Melanocyte of skin (primary cell): ENCODE data around the gene CAMKK1. TPM values are rescaled to one million over a fixed set of nuclear protein-coding genes. Genes with fewer than 3 reads are reported as not detected.

Experiments
- total RNA-seq, 2 donors: library from RNA; depleted of rRNA; stranded (reverse); fragments of >200 nt; gene quantifications; 2 replicates each; pipeline ENCODE4 v1.2.3, GENCODE V29; 2012

Gene CAMKK1
- total RNA-seq, result 1 to 10 TPM; 1.4 to 3.0 TPM

DNA sequence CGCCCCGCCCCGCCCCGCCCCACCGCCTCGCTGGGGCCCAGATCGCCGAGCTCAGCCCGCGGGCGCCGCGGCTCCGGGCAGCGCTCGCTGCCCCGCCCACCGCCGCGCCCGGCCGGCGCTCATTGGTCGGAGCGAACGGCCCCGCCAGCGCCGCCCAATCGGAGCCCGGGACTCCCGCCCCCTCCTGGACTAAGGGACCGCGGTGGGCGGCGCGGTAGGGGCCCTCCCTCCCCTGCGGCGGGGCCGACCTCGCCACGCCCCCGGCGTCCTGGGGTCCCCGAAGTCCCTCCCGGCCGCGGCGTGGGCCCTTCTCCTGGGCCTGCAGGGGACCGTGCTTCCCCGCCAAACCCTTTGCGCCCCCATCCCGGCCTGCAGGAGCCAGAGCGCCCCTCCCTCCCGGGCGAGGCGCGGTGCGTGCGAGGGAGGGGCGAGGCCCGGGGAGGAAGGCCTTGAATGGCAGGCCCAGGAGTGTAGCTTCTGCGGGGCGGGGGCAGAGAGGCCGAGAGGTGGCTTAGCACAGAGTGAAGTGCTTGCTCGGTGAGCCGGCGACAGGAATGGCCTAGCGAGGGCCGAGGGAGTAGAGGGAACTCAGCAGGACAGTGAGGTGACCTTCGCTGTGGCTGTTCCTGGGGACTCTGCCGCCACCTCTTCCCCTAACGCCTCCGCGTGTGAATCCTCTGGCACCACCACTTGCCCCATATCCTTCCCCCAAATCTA, at the start of gene CAMKK1:
CAMKK1 (minus strand) TSS at position 51 of the 717 bp plus-strand sequence. CDS start 7,366 bp downstream, outside the sequence.

DNA sequence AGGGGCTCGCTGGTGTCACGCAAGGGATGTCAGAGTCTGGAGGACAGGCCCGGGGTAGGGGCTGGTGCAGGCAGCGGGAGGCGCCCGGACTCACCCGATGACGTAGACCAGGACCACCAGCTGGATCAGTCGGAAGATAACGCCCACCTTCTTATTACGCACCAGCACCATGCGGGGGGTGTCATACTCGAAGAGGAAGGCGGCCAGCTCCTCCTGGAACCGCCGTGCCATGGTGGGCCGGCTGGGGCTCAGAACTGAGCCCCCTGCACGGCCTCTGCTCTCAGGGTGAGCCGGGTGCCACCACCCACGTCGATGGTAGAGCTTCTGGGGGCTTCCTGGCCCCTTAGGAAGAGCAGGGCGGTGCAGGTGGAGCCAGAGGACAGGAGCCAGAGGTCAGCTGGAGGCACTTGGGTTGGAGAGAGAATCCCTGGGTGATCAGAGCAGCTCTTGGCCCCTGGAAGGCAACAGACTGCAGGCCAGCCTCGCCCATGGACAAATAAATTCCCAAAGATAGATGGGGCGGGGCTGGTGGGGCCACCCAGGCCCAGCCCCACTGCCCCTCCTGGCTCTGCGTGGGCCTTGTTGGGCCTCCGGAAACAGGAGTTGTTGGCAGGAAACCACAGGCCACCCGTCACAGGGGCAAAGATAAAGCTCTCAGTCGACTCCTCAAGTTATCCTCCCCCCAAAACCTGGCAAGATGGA, 23.3 kb upstream of the CAMKK1 start, which contains the start of gene P2RX1:
P2RX1 (minus strand) TSS at position 471 of the 702 bp plus-strand sequence; CDS start at position 231, 240 bp downstream.

DNA sequence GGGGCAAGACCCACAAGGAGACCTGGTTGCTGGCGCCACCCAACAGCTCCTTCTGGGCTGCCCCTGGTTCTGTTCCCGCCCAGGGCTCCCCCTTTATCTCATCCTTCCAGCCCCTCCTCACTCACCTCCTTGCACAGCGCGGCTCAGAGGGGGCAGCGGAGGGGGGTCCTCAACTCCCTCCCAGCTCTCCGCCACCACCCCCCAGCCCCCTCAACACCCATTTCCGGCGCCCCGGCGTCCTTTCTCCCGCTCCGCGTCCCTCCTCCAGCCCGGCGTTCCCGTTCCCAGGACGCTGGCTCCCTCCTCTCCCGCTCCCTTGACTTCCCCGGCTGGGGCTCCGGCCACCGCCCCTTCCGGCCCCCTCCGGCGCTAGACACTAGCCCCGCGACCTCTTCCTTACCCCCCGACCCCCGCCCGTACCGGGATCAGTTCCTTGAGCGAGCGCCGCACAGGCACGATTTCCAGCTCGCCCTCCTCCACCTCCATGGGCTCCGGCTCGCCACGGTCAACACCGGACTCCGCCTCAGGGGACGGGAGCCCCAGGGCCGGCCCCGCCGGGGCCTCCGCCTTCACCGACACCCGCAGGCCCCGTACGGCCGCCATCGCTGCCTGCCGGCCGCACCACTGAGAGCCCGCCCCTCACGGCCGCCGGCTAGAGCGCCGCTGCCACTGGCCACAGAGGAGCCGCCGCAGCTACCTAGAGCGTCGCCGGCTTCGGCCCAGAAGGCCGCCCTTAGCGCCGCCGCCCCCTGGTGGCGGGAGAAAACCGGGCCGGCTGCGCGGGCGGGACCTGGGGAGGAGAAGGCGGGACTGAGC, 47.0 kb downstream of the CAMKK1 start, which contains the start of gene NCBP3:
NCBP3 (minus strand) TSS at position 626 of the 816 bp plus-strand sequence; CDS start at position 603, 23 bp downstream.

Other genes starting within 250 kb of the CAMKK1 start
- 10 to 100 TPM; 71.2 to 74.3 TPM for gene TAX1BP3, start 224.5 kb downstream of the CAMKK1 start, total RNA-seq
- 10 to 100 TPM; 19.6 to 34.0 TPM for gene EMC6, start 224.2 kb downstream of the CAMKK1 start, total RNA-seq
- 1 to 10 TPM in 1 of 2 donors, under 1 TPM in 1; under 0.01 to 1.3 TPM for gene P2RX5, start 196.9 kb downstream of the CAMKK1 start, total RNA-seq
- 10 to 100 TPM in 1 of 2 donors, 1 to 10 TPM in 1; 7.6 to 21.6 TPM for gene HASPIN, start 169.2 kb downstream of the CAMKK1 start, total RNA-seq
- 10 to 100 TPM in 1 of 2 donors, 1 to 10 TPM in 1; 10.0 to 24.3 TPM for gene ITGAE, start 91.9 kb downstream of the CAMKK1 start, total RNA-seq
- 10 to 100 TPM; 12.4 to 17.3 TPM for gene NCBP3, start 46.8 kb downstream of the CAMKK1 start, total RNA-seq
- gene P2RX1, start 23.4 kb upstream of the CAMKK1 start, total RNA-seq, result not detected
- gene ATP2A3, start 71.4 kb upstream of the CAMKK1 start, total RNA-seq, result under 1 TPM; under 0.01 to 0.33 TPM
- gene ZZEF1, start 250.0 kb upstream of the CAMKK1 start, total RNA-seq, result 10 to 100 TPM; 40.3 to 62.3 TPM